GM10248 (cell line): ENCODE results near the gene NGF.

Source experiments
- CTCF ChIA-PET: fragments of 300-600 bp; sonication (Branson Sonifier 250); formaldehyde crosslinking; extraction: SDS; loops from one replicate; lab custom pipeline; 2021; ENCODE audit warnings: antibody characterized with exemption; lab: Yijun Ruan, JAX
- POLR2A ChIA-PET: fragments of 350-650 bp; sonication (Branson Sonifier 250); formaldehyde crosslinking; extraction: SDS; loops from one replicate; lab custom pipeline; 2020; ENCODE audit warnings: antibody characterized with exemption; lab: Yijun Ruan, JAX
- DNase-seq: peaks from one replicate; pipeline ENCODE4 v3.0.0; 2012; ENCODE audit errors: extremely low spot score
- CTCF ChIP-seq: IDR thresholded peaks from 2 replicates; pipeline ENCODE4 v1.5.1; 2012; ENCODE audit warnings: mild to moderate bottlenecking, low read depth; ENCODE audit errors: extremely low read depth, missing control alignments, control extremely low read depth

The NGF gene

GRCh38 chr1:115330480-115331013 is 7.5 kb downstream of the NGF start:
- TF ChIP-seq CTCF: no peak
- ChIA-PET CTCF (interaction anchor here (1.2 to 1.5 kb wide), 2 partner anchors 18 kb away, joined by 3 to 4 read pairs; no protein-coding TSS in a partner anchor), POLR2A (no interaction called here)
- no peak for DNase-seq

GRCh38 chr1:115329965-115330364 is 8.1 kb downstream of the NGF start:
- ChIA-PET POLR2A (no interaction called here), CTCF (interaction anchor here (1.2 to 1.5 kb wide), 2 partner anchors 18 kb away, joined by 3 to 4 read pairs; no protein-coding TSS in a partner anchor)
- TF ChIP-seq CTCF: no peak
- no peak for DNase-seq

GRCh38 chr1:115327270-115327669 is 10.8 kb downstream of the NGF start:
- POLR2A ChIA-PET: no interaction called here
- CTCF ChIA-PET: no interaction called here
- DNase-seq: no peak
- TF ChIP-seq CTCF: no peak

- TF ChIP-seq CTCF: no peak
- no peak for DNase-seq
- POLR2A ChIA-PET: no interaction called here
- CTCF ChIA-PET: no interaction called here
Measured at GRCh38 chr1:115326419-115326818, 11.6 kb downstream of the NGF start.

- ChIA-PET CTCF (no interaction called here), POLR2A (no interaction called here)
- TF ChIP-seq CTCF: no peak
- no peak for DNase-seq
Measured at GRCh38 chr1:115325874-115326273, 12.2 kb downstream of the NGF start.

GRCh38 chr1:115324649-115325420 is 13.2 kb downstream of the NGF start:
- no peak for DNase-seq
- POLR2A ChIA-PET: no interaction called here
- CTCF ChIA-PET: interaction anchor here (1.1 kb wide), 1 partner anchor 12 kb away, joined by 3 read pairs; no protein-coding TSS in a partner anchor
- no peak for TF ChIP-seq CTCF
